Liver (tissue), 9 donors: ENCODE results near the gene MCF2L2. TPM values are rescaled to one million over a fixed set of nuclear protein-coding genes. Genes with fewer than 3 reads are reported as not detected.

Experiments
- DNase-seq: peaks from one replicate; pipeline ENCODE4 v3.0.0-alpha.2; 2017; ENCODE audit warnings: low spot score
- H3K27ac ChIP-seq, 2 donors: one replicate each; pipeline ENCODE4 v1.7.0; 2013; ENCODE audit warnings: inconsistent platforms in 2 of 2, low read length in 2 of 2, control low read depth in 1 of 2, low read depth in 1 of 2, mild to moderate bottlenecking in 1 of 2
- H3K27me3 ChIP-seq, 4 donors: one replicate each; pipeline versions ENCODE4 v1.6.1 to v1.7.0; 2013; ENCODE audit warnings: low read length in 3 of 4, inconsistent platforms in 1 of 4, mild to moderate bottlenecking in 1 of 4, moderate library complexity in 1 of 4; ENCODE audit not compliant: control insufficient read depth in 4 of 4, insufficient read depth in 4 of 4
- H3K36me3 ChIP-seq, 4 donors: one replicate each; pipeline versions ENCODE4 v1.6.1 to v1.7.0; 2013; ENCODE audit warnings: low read length in 3 of 4, mild to moderate bottlenecking in 3 of 4, low read depth in 1 of 4, moderate library complexity in 1 of 4; ENCODE audit not compliant: control insufficient read depth in 4 of 4, insufficient read depth in 3 of 4
- H3K4me1 ChIP-seq, 4 donors: one replicate each; pipeline versions ENCODE4 v1.6.1 to v1.7.0; 2013; ENCODE audit warnings: low read length in 3 of 4, mild to moderate bottlenecking in 3 of 4, moderate library complexity in 1 of 4; ENCODE audit not compliant: control insufficient read depth in 4 of 4, insufficient read depth in 4 of 4
- H3K4me3 ChIP-seq, 3 donors: one replicate each; pipeline versions ENCODE4 v1.6.1 to v1.7.0; 2013; ENCODE audit warnings: low read length in 3 of 3, control low read depth in 1 of 3, low read depth in 1 of 3, mild to moderate bottlenecking in 1 of 3
- H3K9ac ChIP-seq, 2 donors: one replicate each; pipeline ENCODE4 v1.7.0; 2013; ENCODE audit warnings: low read length in 2 of 2, mild to moderate bottlenecking in 2 of 2, moderate library complexity in 2 of 2, control low read depth in 1 of 2, low read depth in 1 of 2
- H3K9me3 ChIP-seq, 4 donors: one replicate each; pipeline versions ENCODE4 v1.6.1 to v1.7.0; 2013; ENCODE audit warnings: low read length in 3 of 4; ENCODE audit not compliant: control insufficient read depth in 4 of 4
- CTCF ChIP-seq: fragments of 150-350 bp; IDR thresholded peaks from 2 replicates; pipeline ENCODE4 v1.5.1; 2017; ENCODE audit warnings: improper control_type of control experiment, low read depth, low read length; ENCODE audit not compliant: missing input control
- EGR1 ChIP-seq, 2 donors: IDR thresholded peaks; 2 replicates each; pipeline ENCODE4 v1.6.1; 2016 to 2018; ENCODE audit warnings: antibody characterized with exemption in 2 of 2, low read depth in 2 of 2
- FOXA1 ChIP-seq: IDR thresholded peaks from 2 replicates; pipeline ENCODE4 v1.6.1; 2016; ENCODE audit warnings: antibody characterized with exemption
- GABPA ChIP-seq, 2 donors: IDR thresholded peaks in 1 of 2; conservative IDR thresholded peaks in 1 of 2; 2 replicates each; pipeline ENCODE4 v1.6.1; 2016; ENCODE audit warnings: antibody characterized with exemption in 2 of 2, mild to moderate bottlenecking in 1 of 2, moderate library complexity in 1 of 2
- HNF4G ChIP-seq: IDR thresholded peaks from 2 replicates; pipeline ENCODE4 v1.6.1; 2016; ENCODE audit warnings: antibody characterized with exemption
- NR2F2 ChIP-seq: IDR thresholded peaks from 2 replicates; pipeline ENCODE4 v1.6.1; 2016; ENCODE audit warnings: antibody characterized with exemption
- RAD21 ChIP-seq, 2 donors: IDR thresholded peaks; 2 replicates each; pipeline ENCODE4 v1.6.1; 2016; ENCODE audit warnings: antibody characterized with exemption in 2 of 2, mild to moderate bottlenecking in 2 of 2
- RXRA ChIP-seq, 2 donors: IDR thresholded peaks; 2 replicates each; pipeline ENCODE4 v1.6.1; 2017 to 2018; ENCODE audit warnings: antibody characterized with exemption in 2 of 2, mild to moderate bottlenecking in 1 of 2
- TAF1 ChIP-seq: conservative IDR thresholded peaks from 2 replicates; pipeline ENCODE4 v1.6.1; 2016; ENCODE audit warnings: antibody characterized with exemption, mild to moderate bottlenecking
- YY1 ChIP-seq: IDR thresholded peaks from 2 replicates; pipeline ENCODE4 v1.6.1; 2016; ENCODE audit warnings: antibody characterized with exemption, mild to moderate bottlenecking
- WGBS: extraction: QIAGEN DNeasy Blood & Tissue Kit; methylation state at CpG from one replicate; pipeline ENCODE4 v1.1.7; 2013; 5-methylcytosine and 5-hydroxymethylcytosine counted together
- polyA plus RNA-seq, 2 donors: library from polyadenylated mRNA; stranded (reverse) in 1 of 2; unstranded in 1 of 2; fragments of 200-250 nt in 1 of 2; fragments of >200 nt in 1 of 2; fragmentation: Nextera tagmentation in 1 of 2; extraction: Ambion mirVana in 1 of 2; gene quantifications; one replicate each; pipeline versions ENCODE4 v1.2.1 to v1.2.3, GENCODE V29; 2013 to 2015
- total RNA-seq, 2 donors: library from RNA; depleted of rRNA; stranded (reverse); fragments of >200 nt; gene quantifications; one replicate each; pipeline ENCODE4 v1.2.3, GENCODE V29; 2014
- TF ChIP-seq, protein P1 (sequence below): IDR thresholded peaks from 2 replicates; pipeline ENCODE4 v1.6.1; 2016; ENCODE audit warnings: antibody characterized with exemption
- TF ChIP-seq, protein P2 (sequence below): IDR thresholded peaks from 2 replicates; pipeline ENCODE4 v1.6.1; 2016; ENCODE audit warnings: antibody characterized with exemption
- TF ChIP-seq, protein P3 (sequence below): IDR thresholded peaks from 2 replicates; pipeline ENCODE4 v1.6.1; 2016; ENCODE audit warnings: antibody characterized with exemption, mild to moderate bottlenecking
- TF ChIP-seq, protein P4 (sequence below): IDR thresholded peaks from 2 replicates; pipeline ENCODE4 v1.6.1; 2016; ENCODE audit warnings: antibody characterized with exemption
- donor health status: healthy.
- donor health status: healthy.
- donor health status: healthy.
- donor health status: healthy.
- donor health status: healthy.

Gene MCF2L2
- total and polyA plus RNA-seq, 4 donors: 0.02 to 0.47 (median 0.17) TPM; not detected in 1

- DNase-seq: no peak
- Histone ChIP-seq H3K9ac (no peak overlapping the region), H3K36me3 (no peaks in the 10 kb centered on the region), H3K4me3 (no peak overlapping the region), H3K27me3 (peaks cover 0 to 3% (median 0%) of the 10 kb centered on the region in 4 donors), H3K9me3 (no peaks in the 10 kb centered on the region), H3K27ac (no peak overlapping the region), H3K4me1 (no peaks in the 10 kb centered on the region)
- 92% methylated on average over 1 of the region's 1 CpG for WGBS
- TF ChIP-seq EGR1 (IDR thresholded peaks at IDR 0.05; ENCODE audit: low read depth in 2 of 2) (no peak), RXRA (IDR thresholded peaks at IDR 0.05) (no peak), GABPA (IDR thresholded peaks at IDR 0.05 in 1 of 2, conservative IDR thresholded peaks at IDR 0.05 in 1 of 2) (no peak), TAF1 (no peak), YY1 (no peak), CTCF (no peak), HNF4G (no peak)
- TF ChIP-seq, protein P1, sequence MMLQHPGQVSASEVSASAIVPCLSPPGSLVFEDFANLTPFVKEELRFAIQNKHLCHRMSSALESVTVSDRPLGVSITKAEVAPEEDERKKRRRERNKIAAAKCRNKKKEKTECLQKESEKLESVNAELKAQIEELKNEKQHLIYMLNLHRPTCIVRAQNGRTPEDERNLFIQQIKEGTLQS: no peak
- TF ChIP-seq, protein P2, sequence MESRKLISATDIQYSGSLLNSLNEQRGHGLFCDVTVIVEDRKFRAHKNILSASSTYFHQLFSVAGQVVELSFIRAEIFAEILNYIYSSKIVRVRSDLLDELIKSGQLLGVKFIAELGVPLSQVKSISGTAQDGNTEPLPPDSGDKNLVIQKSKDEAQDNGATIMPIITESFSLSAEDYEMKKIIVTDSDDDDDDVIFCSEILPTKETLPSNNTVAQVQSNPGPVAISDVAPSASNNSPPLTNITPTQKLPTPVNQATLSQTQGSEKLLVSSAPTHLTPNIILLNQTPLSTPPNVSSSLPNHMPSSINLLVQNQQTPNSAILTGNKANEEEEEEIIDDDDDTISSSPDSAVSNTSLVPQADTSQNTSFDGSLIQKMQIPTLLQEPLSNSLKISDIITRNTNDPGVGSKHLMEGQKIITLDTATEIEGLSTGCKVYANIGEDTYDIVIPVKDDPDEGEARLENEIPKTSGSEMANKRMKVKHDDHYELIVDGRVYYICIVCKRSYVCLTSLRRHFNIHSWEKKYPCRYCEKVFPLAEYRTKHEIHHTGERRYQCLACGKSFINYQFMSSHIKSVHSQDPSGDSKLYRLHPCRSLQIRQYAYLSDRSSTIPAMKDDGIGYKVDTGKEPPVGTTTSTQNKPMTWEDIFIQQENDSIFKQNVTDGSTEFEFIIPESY: no peak
- TF ChIP-seq, protein P3, sequence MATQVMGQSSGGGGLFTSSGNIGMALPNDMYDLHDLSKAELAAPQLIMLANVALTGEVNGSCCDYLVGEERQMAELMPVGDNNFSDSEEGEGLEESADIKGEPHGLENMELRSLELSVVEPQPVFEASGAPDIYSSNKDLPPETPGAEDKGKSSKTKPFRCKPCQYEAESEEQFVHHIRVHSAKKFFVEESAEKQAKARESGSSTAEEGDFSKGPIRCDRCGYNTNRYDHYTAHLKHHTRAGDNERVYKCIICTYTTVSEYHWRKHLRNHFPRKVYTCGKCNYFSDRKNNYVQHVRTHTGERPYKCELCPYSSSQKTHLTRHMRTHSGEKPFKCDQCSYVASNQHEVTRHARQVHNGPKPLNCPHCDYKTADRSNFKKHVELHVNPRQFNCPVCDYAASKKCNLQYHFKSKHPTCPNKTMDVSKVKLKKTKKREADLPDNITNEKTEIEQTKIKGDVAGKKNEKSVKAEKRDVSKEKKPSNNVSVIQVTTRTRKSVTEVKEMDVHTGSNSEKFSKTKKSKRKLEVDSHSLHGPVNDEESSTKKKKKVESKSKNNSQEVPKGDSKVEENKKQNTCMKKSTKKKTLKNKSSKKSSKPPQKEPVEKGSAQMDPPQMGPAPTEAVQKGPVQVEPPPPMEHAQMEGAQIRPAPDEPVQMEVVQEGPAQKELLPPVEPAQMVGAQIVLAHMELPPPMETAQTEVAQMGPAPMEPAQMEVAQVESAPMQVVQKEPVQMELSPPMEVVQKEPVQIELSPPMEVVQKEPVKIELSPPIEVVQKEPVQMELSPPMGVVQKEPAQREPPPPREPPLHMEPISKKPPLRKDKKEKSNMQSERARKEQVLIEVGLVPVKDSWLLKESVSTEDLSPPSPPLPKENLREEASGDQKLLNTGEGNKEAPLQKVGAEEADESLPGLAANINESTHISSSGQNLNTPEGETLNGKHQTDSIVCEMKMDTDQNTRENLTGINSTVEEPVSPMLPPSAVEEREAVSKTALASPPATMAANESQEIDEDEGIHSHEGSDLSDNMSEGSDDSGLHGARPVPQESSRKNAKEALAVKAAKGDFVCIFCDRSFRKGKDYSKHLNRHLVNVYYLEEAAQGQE: no peak
- TF ChIP-seq, protein P4, sequence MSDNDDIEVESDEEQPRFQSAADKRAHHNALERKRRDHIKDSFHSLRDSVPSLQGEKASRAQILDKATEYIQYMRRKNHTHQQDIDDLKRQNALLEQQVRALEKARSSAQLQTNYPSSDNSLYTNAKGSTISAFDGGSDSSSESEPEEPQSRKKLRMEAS: no peak
Measured at GRCh38 chr3:183435661-183436060, 7.2 kb upstream of the MCF2L2 start.

- no peaks in the 10 kb centered on the region for H3K4me1 ChIP-seq
- 95% methylated on average over 2 of the region's 2 CpGs for WGBS
- TF ChIP-seq EGR1 (IDR thresholded peaks at IDR 0.05; ENCODE audit: low read depth in 2 of 2): no peak
- TF ChIP-seq GABPA (IDR thresholded peaks at IDR 0.05 in 1 of 2, conservative IDR thresholded peaks at IDR 0.05 in 1 of 2): no peak
- TF ChIP-seq, protein P3: no peak
- TF ChIP-seq, protein P2: no peak
- TF ChIP-seq YY1: no peak
- no peak for TF ChIP-seq RAD21 (IDR thresholded peaks at IDR 0.05)
- no peak for TF ChIP-seq TAF1
- TF ChIP-seq HNF4G: no peak
- no peak for TF ChIP-seq FOXA1
- no peak for TF ChIP-seq NR2F2
- TF ChIP-seq, protein P4: no peak
Measured at GRCh38 chr3:183434992-183435391, 6.6 kb upstream of the MCF2L2 start.

More at GRCh38 chr3:183434992-183435391, 6.6 kb upstream of the MCF2L2 start:
- Histone ChIP-seq H3K4me3 (no peak overlapping the region), H3K9ac (no peak overlapping the region), H3K27me3 (peaks cover 0 to 3% (median 0%) of the 10 kb centered on the region in 4 donors), H3K9me3 (no peaks in the 10 kb centered on the region), H3K36me3 (no peaks in the 10 kb centered on the region), H3K27ac (no peak overlapping the region)
- no peak for DNase-seq
